DND-41 (cell line): Measurements from ENCODE around the gene ARHGAP26.

Experiments
- CTCF ChIP-seq: IDR thresholded peaks from 2 replicates; pipeline ENCODE4 v1.5.1; 2012; ENCODE audit warnings: borderline replicate concordance, low read length, moderate library complexity, mild to moderate bottlenecking; ENCODE audit not compliant: poor library complexity, severe bottlenecking; ENCODE audit errors: extremely low read depth
- EZH2 ChIP-seq: IDR thresholded peaks from 3 replicates; pipeline ENCODE4 v1.6.1; 2012; ENCODE audit warnings: borderline replicate concordance, low read depth, mild to moderate bottlenecking, moderate library complexity, low read length, inconsistent platforms; ENCODE audit not compliant: severe bottlenecking

GRCh38 chr5:142876817-142877216 is 106.6 kb downstream of the ARHGAP26 start:
- no peak for TF ChIP-seq CTCF
- no peak for TF ChIP-seq EZH2
